ENCODE measurements around the gene FAM186B. TPM values are rescaled to one million over a fixed set of nuclear protein-coding genes. Genes with fewer than 3 reads are reported as not detected.

FAM186B gene
- polyA plus RNA-seq, 2 of the 4 experiments (the other 2 are of a cell fraction), result 0.04 to 0.08 TPM

- no peak for FAIRE-seq
- no peak overlapping the region for H3K4me2 ChIP-seq
- ATAC-seq, result no peak
- ChIA-PET POLR2A (no interaction called here), CTCF (interaction anchor here (0.6 to 14.8 kb wide), 7 partner anchors 9 to 189 kb away, joined by 3 to 260 read pairs (median 8); partner anchors contain the start of gene FMNL3)
- TF ChIP-seq RFX5 (IDR thresholded peaks at IDR 0.05) (no peak), NR3C1 (IDR thresholded peaks at IDR 0.05) (no peak), MAFK (IDR thresholded peaks at IDR 0.05; ENCODE audit: partially characterized antibody) (no peak), REST (IDR thresholded peaks at IDR 0.05) (no peak), USF2 (IDR thresholded peaks at IDR 0.05) (no peak), RNF2 (IDR thresholded peaks at IDR 0.05; ENCODE audit: borderline replicate concordance, low read depth) (no peak), HES2 (IDR thresholded peaks at IDR 0.05) (no peak), CHD4 (IDR thresholded peaks at IDR 0.05; ENCODE audit: borderline replicate concordance) (no peak), ZSCAN20 (CRISPR knock-in tag; IDR thresholded peaks at IDR 0.05) (no peak), EHF (CRISPR knock-in tag; IDR thresholded peaks at IDR 0.05) (no peak), HMGXB4 (CRISPR knock-in tag; IDR thresholded peaks at IDR 0.05; ENCODE audit: borderline replicate concordance) (no peak), ZC3H11A (IDR thresholded peaks at IDR 0.05) (no peak), SREBF2 (IDR thresholded peaks at IDR 0.05) (no peak)
- no peak overlapping the region for H3K4me3 ChIP-seq
- H3K9me3 ChIP-seq, result no peaks in the 10 kb centered on the region
- no peaks in the 10 kb centered on the region for H3K4me1 ChIP-seq
- WGBS (ENCODE audit: missing lambda C conversion rate), result 61% methylated on average over 5 of the region's 5 CpGs
- no peak overlapping the region for H3K27ac ChIP-seq
- no peak for DNase-seq (ENCODE audit: low read depth in 1 of 2, low spot score in 1 of 2)
Observed at GRCh38 chr12:49649892-49650291, 44.5 kb upstream of the FAM186B start.

- Histone ChIP-seq H3K4me1 (no peaks in the 10 kb centered on the region), H3K27ac (no peak overlapping the region), H3K4me2 (no peak overlapping the region), H3K9me3 (no peaks in the 10 kb centered on the region), H3K4me3 (no peak overlapping the region)
- 91% methylated on average over 11 of the region's 11 CpGs for WGBS (ENCODE audit: missing lambda C conversion rate)
- ChIA-PET POLR2A (no interaction called here), CTCF (interaction anchor here (0.6 to 14.8 kb wide), 9 partner anchors 8 to 189 kb away, joined by 3 to 260 read pairs (median 6); partner anchors contain the start of gene FMNL3)
- DNase-seq (ENCODE audit: low read depth in 1 of 2, low spot score in 1 of 2) (no peak), FAIRE-seq (no peak), ATAC-seq (no peak)
- TF ChIP-seq TP53 (CRISPR knock-in tag; IDR thresholded peaks at IDR 0.05) (no peak), ZSCAN20 (CRISPR knock-in tag; IDR thresholded peaks at IDR 0.05) (no peak), SMC3 (IDR thresholded peaks at IDR 0.05) (no peak), EHF (CRISPR knock-in tag; IDR thresholded peaks at IDR 0.05) (no peak), CBX2 (IDR thresholded peaks at IDR 0.05; ENCODE audit: borderline replicate concordance, low read depth) (no peak), NFE2L2 (conservative IDR thresholded peaks at IDR 0.05; ENCODE audit: low read length) (no peak), GATA3 (IDR thresholded peaks at IDR 0.05; ENCODE audit: borderline replicate concordance) (no peak), ZNF302 (CRISPR knock-in tag; IDR thresholded peaks at IDR 0.05) (no peak), BHLHE40 (IDR thresholded peaks at IDR 0.05; ENCODE audit: low read depth, low read length) (no peak), MAX (IDR thresholded peaks at IDR 0.05) (no peak), HEYL (CRISPR knock-in tag; IDR thresholded peaks at IDR 0.05) (no peak), HOXB5 (CRISPR knock-in tag; IDR thresholded peaks at IDR 0.05) (no peak), HMGXB4 (CRISPR knock-in tag; IDR thresholded peaks at IDR 0.05; ENCODE audit: borderline replicate concordance) (no peak), MYC (IDR thresholded peaks at IDR 0.05; ENCODE audit: borderline replicate concordance, low read length) (no peak), ESRRA (IDR thresholded peaks at IDR 0.05; ENCODE audit: borderline replicate concordance, low read length) (no peak), CBX8 (IDR thresholded peaks at IDR 0.05) (no peak), FOXS1 (CRISPR knock-in tag; IDR thresholded peaks at IDR 0.05) (no peak)
Observed at GRCh38 chr12:49649445-49649844, 44.0 kb upstream of the FAM186B start.

Data from A549 (cell line).